Measurements from ENCODE around the gene ESAM. TPM values are rescaled to one million over a fixed set of nuclear protein-coding genes. Genes with fewer than 3 reads are reported as not detected.
A peak's percentile ranks its signal among the peaks of the same experiment; 100 is the strongest.
"Not testable (repeated sequence)": the region's sequence is repeated elsewhere in the genome, so short reads cannot be mapped to it uniquely, and the experiment has no call there.

ESAM gene
- polyA plus RNA-seq, 1 of the 3 experiments (the other 2 are of a cell fraction), result 1.3 TPM

GRCh38 chr11:124770959-124771358 is 8.9 kb upstream of the ESAM start:
- peaks cover 26% of the 10 kb centered on the region for H3F3A ChIP-seq (replicated peaks; ENCODE audit: insufficient read depth)
- H3K9me3 ChIP-seq; H3K4me3 ChIP-seq (ENCODE audit: low read depth in 2 of 2, low read length in 1 of 2); H3K9ac ChIP-seq; H3K27me3 ChIP-seq (ENCODE audit: insufficient read depth); H2AFZ ChIP-seq (ENCODE audit: low read depth); H3K9me2 ChIP-seq; H3K4me1 ChIP-seq (ENCODE audit: control insufficient read depth in 1 of 2, insufficient read depth in 2 of 2, low read depth in 1 of 2, low read length in 1 of 2); POLR2A ChIA-PET; H4K20me1 ChIP-seq (ENCODE audit: insufficient read depth); DNase-seq: not testable (repeated sequence)
- H3K36me3 ChIP-seq (replicated peaks in 1 of 2; ENCODE audit: control insufficient read depth in 1 of 2, insufficient read depth in 2 of 2, low read length in 1 of 2), result peaks cover 39 to 61% of the 10 kb centered on the region in 2 experiments
- 0 out of 2 replicates have a peak overlapping the region, but pooled peaks have one; percentile 16 for H3K4me2 ChIP-seq
- 98% methylated on average over 6 of the region's 6 CpGs for WGBS (ENCODE audit: low lambda C conversion rate)
- peaks cover 27% of the 10 kb centered on the region for H3K79me2 ChIP-seq (ENCODE audit: insufficient read depth)
- H3K27ac ChIP-seq (ENCODE audit: low read depth in 2 of 2, low read length in 1 of 2), result peak overlapping the region in 1 of 2 experiments; percentile 52; a peak in 2 of 4 replicates
- CTCF ChIA-PET, result interaction anchor here (0.7 to 9.9 kb wide), 6 partner anchors 8 to 150 kb away, joined by 3 to 60 read pairs (median 4); partner anchors contain the start of gene ESAM

DNA sequence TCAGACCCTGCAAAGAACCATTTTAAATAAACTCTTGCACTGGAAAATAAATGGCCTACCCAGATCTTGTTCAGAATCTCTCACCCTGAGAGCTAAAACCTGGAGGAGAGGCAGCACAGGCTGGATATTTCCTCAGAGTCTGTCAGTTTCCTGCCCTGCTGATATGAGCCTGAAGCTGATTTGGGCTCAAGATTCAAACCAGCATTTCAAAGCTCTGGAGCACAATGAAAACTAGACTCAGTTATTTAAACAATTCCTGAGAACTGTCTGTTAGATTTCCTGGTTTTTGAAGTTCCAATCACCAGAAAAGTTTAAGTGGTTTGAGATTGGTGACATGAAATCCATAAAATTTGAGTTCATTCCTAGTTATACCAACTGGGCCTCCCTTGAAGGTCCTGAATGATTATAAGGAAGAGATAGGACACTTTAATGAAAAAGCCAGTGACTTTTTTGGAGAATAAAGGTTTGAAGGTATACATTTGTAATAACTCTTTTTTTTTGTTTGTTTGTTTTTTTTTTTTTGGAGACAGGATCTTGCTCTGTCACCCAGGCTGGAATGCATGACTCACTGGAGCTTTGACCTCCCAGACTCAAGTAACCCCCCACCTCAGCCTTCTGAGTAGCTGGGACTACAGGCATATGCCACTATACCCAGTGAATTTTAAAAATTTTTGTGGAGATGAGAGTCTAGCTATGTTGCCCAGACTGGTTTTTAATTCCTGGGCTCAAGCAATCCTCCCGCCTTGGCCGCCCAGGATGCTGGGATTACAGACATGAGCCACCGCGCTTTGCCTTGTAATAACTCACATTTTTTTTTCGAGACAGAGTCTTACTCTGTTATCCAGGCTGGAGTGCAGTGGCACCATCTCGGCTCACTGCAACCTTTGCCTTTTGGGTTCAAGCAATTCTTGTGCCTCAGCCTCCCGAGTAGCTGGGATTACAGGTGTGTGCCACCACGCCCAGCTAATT is 8.0 kb upstream of the ESAM start:
- Histone ChIP-seq H3K27me3 (ENCODE audit: insufficient read depth) (no peaks in the 10 kb centered on the region), H3F3A (replicated peaks; ENCODE audit: insufficient read depth) (peaks cover 26% of the 10 kb centered on the region), H3K4me1 (ENCODE audit: control insufficient read depth in 1 of 2, insufficient read depth in 2 of 2, low read depth in 1 of 2, low read length in 1 of 2) (0 out of 4 replicates have a peak, but pooled peaks cover 0 to 7% of the 10 kb centered on the region in 2 experiments), H3K27ac (ENCODE audit: low read depth in 2 of 2, low read length in 1 of 2) (peak overlapping the region in 1 of 2 experiments; percentile 52; a peak in 2 of 4 replicates), H4K20me1 (ENCODE audit: insufficient read depth) (no peaks in the 10 kb centered on the region), H3K4me2 (0 out of 2 replicates have a peak overlapping the region, but pooled peaks have one; percentile 16), H3K9me3 (no peaks in the 10 kb centered on the region), H3K36me3 (replicated peaks in 1 of 2; ENCODE audit: control insufficient read depth in 1 of 2, insufficient read depth in 2 of 2, low read length in 1 of 2) (peaks cover 43 to 59% of the 10 kb centered on the region in 2 experiments), H3K79me2 (ENCODE audit: insufficient read depth) (peaks cover 22% of the 10 kb centered on the region; the same call in 1 of the 2 replicates), H2AFZ (ENCODE audit: low read depth) (no peak overlapping the region), H3K9me2 (no peaks in the 10 kb centered on the region), H3K4me3 (ENCODE audit: low read depth in 2 of 2, low read length in 1 of 2) (no peak overlapping the region), H3K9ac (no peak overlapping the region)
- no peak for DNase-seq
- TF ChIP-seq TAF1 (IDR thresholded peaks at IDR 0.05; ENCODE audit: borderline replicate concordance, low read depth, low read length) (no peak), IRF3 (IDR thresholded peaks at IDR 0.05; ENCODE audit: low read depth, low read length) (no peak), JUND (IDR thresholded peaks at IDR 0.05) (peak; percentile 34; the same call in 1 of the 2 replicates), RCOR1 (IDR thresholded peaks at IDR 0.05; ENCODE audit: low read length) (no peak), TEAD4 (IDR thresholded peaks at IDR 0.05; ENCODE audit: borderline replicate concordance, insufficient read depth) (no peak), REST (IDR thresholded peaks at IDR 0.05; ENCODE audit: low read depth, low read length) (no peak), RAD21 (IDR thresholded peaks at IDR 0.05; ENCODE audit: low read length) (no peak), FOSL2 (IDR thresholded peaks at IDR 0.05; ENCODE audit: borderline replicate concordance, low read depth) (peak; percentile 29; the same call in 1 of the 2 replicates), TCF12 (IDR thresholded peaks at IDR 0.05) (no peak), FOXJ3 (CRISPR knock-in tag; IDR thresholded peaks at IDR 0.05) (no peak), FOXM1 (IDR thresholded peaks at IDR 0.05; ENCODE audit: low read depth) (no peak)
- ChIA-PET CTCF (interaction anchor here (0.7 to 8.0 kb wide), 11 partner anchors 15 to 372 kb away, joined by 3 to 53 read pairs (median 3); partner anchors contain the start of genes SIAE and SPA17), POLR2A (no interaction called here)
- 95% methylated on average over 8 of the region's 8 CpGs for WGBS (ENCODE audit: low lambda C conversion rate)
